ENCODE results near the gene DLGAP3.

DNA sequence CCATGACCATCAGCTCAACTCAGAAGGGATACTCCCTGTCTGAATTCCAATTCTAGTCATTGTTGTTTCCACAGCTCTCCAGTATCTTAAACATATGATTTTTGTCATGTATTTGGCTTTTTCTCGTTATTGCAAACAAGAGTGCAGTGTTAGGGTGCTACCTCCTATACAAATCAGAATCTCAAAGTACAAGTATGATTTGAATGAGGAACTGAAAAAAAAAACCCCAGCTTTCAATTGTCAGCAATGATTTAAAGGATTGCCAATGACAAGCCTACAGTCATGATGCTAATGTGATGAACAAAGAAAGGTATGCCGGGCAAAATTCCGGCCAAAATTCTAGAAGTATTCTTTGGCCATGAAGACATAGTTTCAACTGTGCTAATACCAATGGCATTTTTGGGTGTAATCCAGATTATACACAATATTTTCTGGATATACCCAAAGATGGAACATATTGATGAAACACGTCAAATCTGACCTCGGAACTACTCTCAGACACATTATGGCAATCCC, 40.8 kb upstream of the DLGAP3 start:
- TF ChIP-seq, protein P1, sequence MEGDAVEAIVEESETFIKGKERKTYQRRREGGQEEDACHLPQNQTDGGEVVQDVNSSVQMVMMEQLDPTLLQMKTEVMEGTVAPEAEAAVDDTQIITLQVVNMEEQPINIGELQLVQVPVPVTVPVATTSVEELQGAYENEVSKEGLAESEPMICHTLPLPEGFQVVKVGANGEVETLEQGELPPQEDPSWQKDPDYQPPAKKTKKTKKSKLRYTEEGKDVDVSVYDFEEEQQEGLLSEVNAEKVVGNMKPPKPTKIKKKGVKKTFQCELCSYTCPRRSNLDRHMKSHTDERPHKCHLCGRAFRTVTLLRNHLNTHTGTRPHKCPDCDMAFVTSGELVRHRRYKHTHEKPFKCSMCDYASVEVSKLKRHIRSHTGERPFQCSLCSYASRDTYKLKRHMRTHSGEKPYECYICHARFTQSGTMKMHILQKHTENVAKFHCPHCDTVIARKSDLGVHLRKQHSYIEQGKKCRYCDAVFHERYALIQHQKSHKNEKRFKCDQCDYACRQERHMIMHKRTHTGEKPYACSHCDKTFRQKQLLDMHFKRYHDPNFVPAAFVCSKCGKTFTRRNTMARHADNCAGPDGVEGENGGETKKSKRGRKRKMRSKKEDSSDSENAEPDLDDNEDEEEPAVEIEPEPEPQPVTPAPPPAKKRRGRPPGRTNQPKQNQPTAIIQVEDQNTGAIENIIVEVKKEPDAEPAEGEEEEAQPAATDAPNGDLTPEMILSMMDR (CRISPR knock-in tag; IDR thresholded peaks at IDR 0.05): no peak
- TF ChIP-seq SP1 (IDR thresholded peaks at IDR 0.05) (no peak), SP1 (CRISPR knock-in tag; IDR thresholded peaks at IDR 0.05) (no peak), CEBPB (IDR thresholded peaks at IDR 0.05; ENCODE audit: borderline replicate concordance, low read depth, low read length) (no peak), ERF (CRISPR knock-in tag; IDR thresholded peaks at IDR 0.05) (no peak), NFIC (IDR thresholded peaks at IDR 0.05; ENCODE audit: low read length) (no peak), ZNF878 (CRISPR knock-in tag; IDR thresholded peaks at IDR 0.05) (no peak), POLR2AphosphoS5 (IDR thresholded peaks at IDR 0.05; ENCODE audit: low read depth, low read length) (no peak), MYC (CRISPR knock-in tag; IDR thresholded peaks at IDR 0.05; ENCODE audit: borderline replicate concordance) (no peak), RAD21 (CRISPR knock-in tag; IDR thresholded peaks at IDR 0.05) (no peak), ELF4 (CRISPR knock-in tag; IDR thresholded peaks at IDR 0.05; ENCODE audit: borderline replicate concordance) (no peak), ZFP37 (CRISPR knock-in tag; IDR thresholded peaks at IDR 0.05; ENCODE audit: borderline replicate concordance) (no peak), ZNF563 (CRISPR knock-in tag; IDR thresholded peaks at IDR 0.05) (no peak), MAZ (IDR thresholded peaks at IDR 0.05; ENCODE audit: borderline replicate concordance, low read depth, low read length) (no peak), MAZ (CRISPR knock-in tag; IDR thresholded peaks at IDR 0.05; ENCODE audit: low read depth) (no peak)

All from HepG2 (cell line).